Measurements from ENCODE around the gene THAP4.
"Not testable (repeated sequence)": the region's sequence is repeated elsewhere in the genome, so short reads cannot be mapped to it uniquely, and the experiment has no call there.

THAP4 gene

DNA sequence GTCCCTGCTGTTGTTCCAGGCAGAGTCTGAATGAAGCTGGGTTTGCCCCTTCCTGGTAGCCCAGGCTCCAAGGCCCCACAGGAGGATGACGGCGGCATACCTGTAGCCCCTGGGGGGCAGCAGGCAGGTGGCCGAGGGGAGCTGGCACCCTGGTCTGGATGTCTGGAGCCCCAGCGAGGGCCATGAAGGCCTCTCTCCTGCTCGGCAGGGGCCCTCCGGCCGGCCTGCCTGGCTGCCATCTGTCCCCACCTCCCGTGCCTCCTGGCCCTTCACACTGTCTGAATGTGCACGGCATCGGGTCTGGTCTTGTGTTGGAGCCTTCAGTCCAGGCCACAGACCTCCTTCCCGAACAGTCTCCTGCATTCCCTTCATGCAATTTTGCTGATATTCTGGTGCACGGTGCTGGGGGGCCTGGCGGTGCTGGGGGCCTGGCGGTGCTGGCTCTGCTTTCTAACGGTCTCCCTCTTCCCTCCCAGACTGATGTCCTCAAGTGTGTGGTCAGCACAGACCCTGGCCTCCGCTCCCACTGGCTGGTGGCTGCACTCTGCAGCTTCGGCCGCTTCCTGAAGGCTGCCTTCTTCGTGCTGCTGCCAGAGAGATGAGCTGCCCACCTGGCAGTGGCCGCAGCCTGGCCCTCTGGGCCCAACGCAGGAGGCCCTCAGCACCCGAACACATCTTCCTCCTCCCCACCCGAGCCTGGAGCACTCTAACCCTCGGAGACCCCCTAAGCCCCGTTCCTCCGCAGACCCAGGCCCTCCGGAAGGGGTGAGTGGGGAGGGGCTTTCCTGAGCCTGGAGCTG lies 64.9 kb downstream of the THAP4 start:
- Histone ChIP-seq H3K4me1 (ENCODE audit: control insufficient read depth, insufficient read depth, low read length) (no peaks in the 10 kb centered on the region), H3K9ac (ENCODE audit: low read depth, low read length) (no peak overlapping the region), H3K36me3 (ENCODE audit: insufficient read depth, low read length) (peaks cover 32% of the 10 kb centered on the region), H3K9me3 (replicated peaks; ENCODE audit: low read length) (no peaks in the 10 kb centered on the region), H3K4me2 (ENCODE audit: low read length) (no peak overlapping the region), H3K27me3 (ENCODE audit: control insufficient read depth, insufficient read depth, low read length) (no peaks in the 10 kb centered on the region), H3K4me3 (ENCODE audit: low read length) (no peak overlapping the region)

DNA sequence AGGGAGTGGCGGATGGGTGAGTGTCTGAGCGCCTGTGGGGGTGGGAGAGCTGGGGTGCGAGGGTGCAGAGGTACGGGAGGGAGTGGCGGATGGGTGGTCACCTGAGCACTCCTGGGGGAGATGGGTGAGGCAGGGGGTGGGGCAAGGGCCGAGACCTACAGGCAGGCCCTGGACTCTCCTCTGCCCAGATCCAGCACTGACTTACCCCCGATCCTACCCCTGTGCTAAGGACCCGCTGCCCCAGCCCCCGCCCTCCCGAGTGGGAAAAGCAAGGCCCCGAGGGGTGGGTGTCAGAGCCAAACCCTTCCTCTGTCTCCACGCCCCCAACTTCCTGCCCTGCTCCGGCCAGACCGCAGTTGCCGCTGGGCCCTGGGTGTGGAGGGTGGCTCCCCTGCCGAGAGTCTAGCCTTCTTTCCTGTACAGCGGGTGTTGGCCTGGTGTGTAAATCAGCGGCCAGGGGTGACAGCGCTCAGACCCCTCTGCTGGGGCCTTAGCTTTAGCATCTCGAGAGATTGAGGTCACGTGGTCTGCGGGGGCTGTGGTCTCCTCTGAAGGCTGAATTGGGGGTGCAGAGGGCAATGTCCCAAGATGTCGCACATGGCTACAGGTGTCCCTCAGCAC lies 65.9 kb downstream of the THAP4 start:
- Histone ChIP-seq H3K36me3 (ENCODE audit: insufficient read depth, low read length) (peaks cover 35% of the 10 kb centered on the region), H3K27me3 (ENCODE audit: control insufficient read depth, insufficient read depth, low read length) (no peaks in the 10 kb centered on the region), H3K4me3 (ENCODE audit: low read length) (no peak overlapping the region), H3K4me2 (ENCODE audit: low read length) (no peak overlapping the region), H3K9me3 (replicated peaks; ENCODE audit: low read length) (no peaks in the 10 kb centered on the region), H3K9ac (ENCODE audit: low read depth, low read length) (no peak overlapping the region), H3K4me1 (ENCODE audit: control insufficient read depth, insufficient read depth, low read length) (no peaks in the 10 kb centered on the region)

DNA sequence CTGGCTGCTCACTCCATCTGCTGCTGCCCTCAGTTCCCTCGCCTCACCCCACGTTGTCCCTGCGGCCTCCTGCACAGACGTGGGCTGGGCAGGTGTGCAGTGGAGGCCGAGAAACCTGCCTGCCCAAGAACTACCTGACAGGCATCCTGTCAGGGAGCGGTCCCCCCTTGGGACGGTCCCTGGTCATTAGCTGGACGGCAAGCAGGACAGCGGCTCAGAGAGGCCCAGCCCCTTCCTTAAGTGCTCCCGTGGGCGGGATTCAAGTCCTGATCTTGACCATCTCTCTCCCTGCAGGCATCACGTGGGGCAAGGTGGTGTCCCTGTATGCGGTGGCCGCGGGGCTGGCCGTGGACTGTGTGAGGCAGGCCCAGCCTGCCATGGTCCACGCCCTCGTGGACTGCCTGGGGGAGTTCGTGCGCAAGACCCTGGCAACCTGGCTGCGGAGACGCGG lies 67.1 kb downstream of the THAP4 start:
- Histone ChIP-seq H3K4me1 (ENCODE audit: control insufficient read depth, insufficient read depth, low read length) (peaks cover 1% of the 10 kb centered on the region), H3K4me2 (ENCODE audit: low read length) (no peak overlapping the region), H3K9me3 (replicated peaks; ENCODE audit: low read length) (no peaks in the 10 kb centered on the region), H3K36me3 (ENCODE audit: insufficient read depth, low read length) (peaks cover 35% of the 10 kb centered on the region), H3K4me3 (ENCODE audit: low read length) (no peak overlapping the region), H3K9ac (ENCODE audit: low read depth, low read length) (no peak overlapping the region), H3K27me3 (ENCODE audit: control insufficient read depth, insufficient read depth, low read length) (no peaks in the 10 kb centered on the region)

DNA sequence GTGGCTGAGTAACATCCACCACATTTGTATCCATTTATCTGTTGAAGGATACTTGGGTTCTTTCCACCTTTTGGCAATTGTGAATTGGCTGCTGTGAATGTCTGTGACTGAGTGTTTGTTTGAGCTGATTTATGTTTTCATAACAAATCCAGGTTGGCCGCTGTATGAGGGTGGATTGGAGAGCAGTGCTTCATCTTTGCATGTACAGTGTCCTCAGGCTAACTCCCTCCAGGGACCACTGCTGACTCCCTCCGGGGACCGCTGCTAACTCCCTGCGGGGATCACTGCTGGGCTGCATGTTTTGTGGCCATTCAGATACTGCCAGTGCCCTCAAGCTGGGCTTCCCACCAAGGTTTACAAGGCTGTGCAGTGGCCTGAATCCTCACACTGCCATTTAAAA lies 68.2 kb downstream of the THAP4 start:
- peaks cover 35% of the 10 kb centered on the region for H3K36me3 ChIP-seq (ENCODE audit: insufficient read depth, low read length)
- no peak overlapping the region for H3K4me2 ChIP-seq (ENCODE audit: low read length)
- H3K4me1 ChIP-seq (ENCODE audit: control insufficient read depth, insufficient read depth, low read length): peaks cover 13% of the 10 kb centered on the region
- no peak overlapping the region for H3K9ac ChIP-seq (ENCODE audit: low read depth, low read length)
- no peaks in the 10 kb centered on the region for H3K27me3 ChIP-seq (ENCODE audit: control insufficient read depth, insufficient read depth, low read length)
- no peak overlapping the region for H3K4me3 ChIP-seq (ENCODE audit: low read length)
- no peaks in the 10 kb centered on the region for H3K9me3 ChIP-seq (replicated peaks; ENCODE audit: low read length)

DNA sequence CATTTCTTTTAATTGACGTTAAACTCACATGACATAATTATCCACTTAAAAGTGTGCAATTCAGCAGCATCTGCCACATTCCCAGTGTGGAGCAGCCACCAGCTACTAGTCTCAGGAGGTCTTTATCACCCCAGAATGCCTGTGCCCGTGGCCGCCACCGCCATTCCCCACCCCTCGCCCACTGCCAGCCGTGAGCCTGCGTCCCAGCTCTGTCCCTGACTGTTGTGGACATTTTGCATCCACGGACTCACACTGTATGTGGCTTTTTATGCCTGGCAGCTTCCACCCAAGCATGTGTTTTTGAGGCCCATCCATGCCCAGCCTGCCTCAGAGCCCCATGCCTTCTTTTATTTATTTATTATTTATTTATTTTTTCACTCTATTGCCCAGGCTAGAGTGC lies 69.2 kb downstream of the THAP4 start:
- H3K4me1 ChIP-seq (ENCODE audit: control insufficient read depth, insufficient read depth, low read length): peaks cover 15% of the 10 kb centered on the region
- no peaks in the 10 kb centered on the region for H3K27me3 ChIP-seq (ENCODE audit: control insufficient read depth, insufficient read depth, low read length)
- no peaks in the 10 kb centered on the region for H3K9me3 ChIP-seq (replicated peaks; ENCODE audit: low read length)
- H3K4me2 ChIP-seq (ENCODE audit: low read length): no peak overlapping the region
- no peak overlapping the region for H3K9ac ChIP-seq (ENCODE audit: low read depth, low read length)
- H3K36me3 ChIP-seq (ENCODE audit: insufficient read depth, low read length): peaks cover 35% of the 10 kb centered on the region
- no peak overlapping the region for H3K4me3 ChIP-seq (ENCODE audit: low read length)

DNA sequence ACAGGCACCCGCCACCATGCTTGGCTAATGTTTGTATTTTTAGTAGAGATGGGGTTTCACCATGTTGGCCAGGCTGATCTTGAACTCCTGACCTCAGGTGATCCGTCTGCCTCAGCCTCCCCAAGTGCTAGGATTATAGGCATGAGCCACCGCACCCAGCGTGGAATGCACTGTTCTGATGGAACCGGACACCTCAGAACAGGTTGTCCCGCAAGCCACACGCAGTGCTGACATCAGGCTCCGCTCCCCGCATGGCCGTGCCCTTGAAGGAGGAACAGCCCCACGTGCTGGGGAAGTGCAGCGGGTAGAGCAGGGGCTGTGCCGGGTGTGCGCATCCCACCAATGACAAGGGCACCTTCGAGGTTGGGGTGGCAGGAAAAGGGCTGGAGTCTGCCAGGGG lies 69.7 kb downstream of the THAP4 start:
- H3K9ac ChIP-seq (ENCODE audit: low read depth, low read length); H3K27me3 ChIP-seq (ENCODE audit: control insufficient read depth, insufficient read depth, low read length); H3K9me3 ChIP-seq (replicated peaks; ENCODE audit: low read length); H3K4me2 ChIP-seq (ENCODE audit: low read length); H3K4me3 ChIP-seq (ENCODE audit: low read length): not testable (repeated sequence)
- H3K4me1 ChIP-seq (ENCODE audit: control insufficient read depth, insufficient read depth, low read length): peaks cover 18% of the 10 kb centered on the region
- peaks cover 31% of the 10 kb centered on the region for H3K36me3 ChIP-seq (ENCODE audit: insufficient read depth, low read length)

DNA sequence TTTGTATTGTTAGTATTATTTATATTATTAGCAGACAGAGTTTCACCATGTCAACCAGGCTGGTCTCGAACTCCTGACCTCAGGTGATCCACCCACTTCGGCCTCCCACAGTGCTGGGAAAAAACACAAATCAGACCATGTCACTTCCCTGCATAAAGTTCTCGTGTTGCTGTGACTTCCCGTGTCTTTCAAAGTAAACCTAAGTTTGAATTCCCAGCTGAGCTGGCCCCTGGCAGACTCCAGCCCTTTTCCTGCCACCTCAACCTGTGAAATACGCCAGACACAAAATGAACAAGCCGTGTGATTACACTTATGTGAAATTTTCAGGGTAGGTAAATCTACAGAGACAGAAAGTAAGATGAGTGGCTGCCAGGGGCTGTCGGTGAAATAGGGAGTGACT lies 70.5 kb downstream of the THAP4 start:
- no peaks in the 10 kb centered on the region for H3K27me3 ChIP-seq (ENCODE audit: control insufficient read depth, insufficient read depth, low read length)
- no peak overlapping the region for H3K9ac ChIP-seq (ENCODE audit: low read depth, low read length)
- H3K4me2 ChIP-seq (ENCODE audit: low read length): no peak overlapping the region
- no peak overlapping the region for H3K4me3 ChIP-seq (ENCODE audit: low read length)
- peaks cover 25% of the 10 kb centered on the region for H3K4me1 ChIP-seq (ENCODE audit: control insufficient read depth, insufficient read depth, low read length)
- H3K9me3 ChIP-seq (replicated peaks; ENCODE audit: low read length): no peaks in the 10 kb centered on the region
- peaks cover 24% of the 10 kb centered on the region for H3K36me3 ChIP-seq (ENCODE audit: insufficient read depth, low read length)

DNA sequence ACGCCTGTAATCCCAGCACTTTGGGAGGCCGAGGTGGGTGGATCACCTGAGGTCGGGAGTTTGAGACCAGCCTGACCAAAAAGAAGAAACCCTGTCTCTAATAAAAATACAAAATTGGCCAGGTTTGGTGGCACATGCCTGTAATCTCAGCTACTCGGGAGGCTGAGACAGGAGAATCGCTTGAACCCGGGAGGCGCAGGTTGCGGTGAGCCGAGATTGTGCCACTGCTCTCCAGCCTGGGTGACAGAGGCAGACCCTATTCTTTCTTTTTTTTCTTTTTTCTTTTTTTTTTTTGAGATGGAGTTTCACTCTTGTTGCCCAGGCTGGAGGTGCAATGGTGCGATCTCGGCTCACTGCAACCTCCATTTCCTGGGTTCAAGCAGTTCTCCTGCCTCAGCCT lies 70.9 kb downstream of the THAP4 start:
- not testable (repeated sequence) for H3K27me3 ChIP-seq (ENCODE audit: control insufficient read depth, insufficient read depth, low read length); H3K9ac ChIP-seq (ENCODE audit: low read depth, low read length); H3K4me2 ChIP-seq (ENCODE audit: low read length); H3K4me3 ChIP-seq (ENCODE audit: low read length); H3K9me3 ChIP-seq (replicated peaks; ENCODE audit: low read length)
- H3K36me3 ChIP-seq (ENCODE audit: insufficient read depth, low read length): peaks cover 20% of the 10 kb centered on the region
- H3K4me1 ChIP-seq (ENCODE audit: control insufficient read depth, insufficient read depth, low read length): peaks cover 28% of the 10 kb centered on the region

DNA sequence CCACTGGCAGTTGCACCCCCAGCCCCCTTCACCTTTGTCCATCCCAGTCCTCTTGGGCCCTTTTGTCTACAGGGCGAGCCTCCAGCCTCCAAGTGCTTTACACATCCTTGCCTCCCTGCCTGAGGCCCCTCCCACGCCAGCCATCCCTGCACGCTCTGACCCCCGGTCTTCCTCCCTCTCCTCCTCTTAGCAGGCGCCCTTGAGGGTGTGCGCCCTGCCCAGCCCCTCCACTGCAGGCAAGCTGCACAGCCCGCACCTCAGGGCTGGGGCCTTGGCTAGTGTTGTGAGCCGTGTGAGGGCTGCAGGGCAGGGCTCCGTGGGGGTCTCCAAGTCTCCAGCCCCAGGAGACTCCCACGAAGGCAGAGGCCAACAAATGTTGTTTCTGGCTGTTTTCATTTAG lies 71.5 kb downstream of the THAP4 start:
- H3K9ac ChIP-seq (ENCODE audit: low read depth, low read length): no peak overlapping the region
- H3K36me3 ChIP-seq (ENCODE audit: insufficient read depth, low read length): peaks cover 20% of the 10 kb centered on the region
- H3K4me1 ChIP-seq (ENCODE audit: control insufficient read depth, insufficient read depth, low read length): peaks cover 35% of the 10 kb centered on the region
- H3K4me3 ChIP-seq (ENCODE audit: low read length): no peak overlapping the region
- H3K27me3 ChIP-seq (ENCODE audit: control insufficient read depth, insufficient read depth, low read length): no peaks in the 10 kb centered on the region
- no peak overlapping the region for H3K4me2 ChIP-seq (ENCODE audit: low read length)
- H3K9me3 ChIP-seq (replicated peaks; ENCODE audit: low read length): no peaks in the 10 kb centered on the region

DNA sequence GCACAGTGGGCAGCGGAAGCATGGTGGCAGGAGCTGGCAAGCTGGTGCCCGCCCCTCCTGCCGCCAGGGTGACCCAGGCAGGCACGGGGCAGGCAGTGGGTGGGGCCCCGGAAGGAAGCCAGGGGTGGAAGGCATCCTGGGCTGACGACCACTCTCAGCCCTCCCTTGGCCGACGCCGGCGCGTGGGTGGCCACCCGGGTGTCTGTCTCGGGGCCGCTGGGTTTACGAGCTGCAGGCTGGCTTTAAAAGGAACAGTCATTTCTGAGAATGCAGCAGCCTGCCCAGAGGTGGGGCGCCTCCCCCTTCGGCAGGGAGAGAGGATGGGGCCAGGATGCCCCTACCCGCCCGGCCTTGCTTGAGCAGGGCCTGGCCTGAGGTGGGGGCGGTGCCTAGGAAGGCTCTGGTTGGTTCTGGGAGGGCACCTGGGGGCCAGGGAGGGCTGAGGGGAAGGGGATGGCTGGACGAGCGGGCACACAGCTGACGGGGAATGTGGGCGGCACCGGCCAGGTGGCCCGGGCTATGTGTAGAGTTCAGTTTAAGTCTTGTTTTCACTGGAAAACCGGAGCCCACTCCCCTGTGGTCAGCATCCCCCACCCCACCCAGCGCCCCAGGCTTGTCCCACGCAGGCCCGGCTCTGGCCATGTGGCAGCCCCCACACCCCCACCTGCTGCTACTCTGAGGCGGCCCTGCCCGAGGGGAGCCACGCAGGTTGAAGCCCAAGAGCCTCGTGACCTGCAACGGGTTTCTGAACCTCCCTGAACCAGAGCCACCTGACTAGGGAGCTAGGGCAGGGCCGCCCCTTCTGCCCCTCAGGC lies 72.2 kb downstream of the THAP4 start:
- Histone ChIP-seq H3K4me2 (ENCODE audit: low read length) (no peak overlapping the region), H3K9ac (ENCODE audit: low read depth, low read length) (no peak overlapping the region), H3K4me3 (ENCODE audit: low read length) (no peak overlapping the region), H3K9me3 (replicated peaks; ENCODE audit: low read length) (no peaks in the 10 kb centered on the region), H3K36me3 (ENCODE audit: insufficient read depth, low read length) (peaks cover 18% of the 10 kb centered on the region), H3K4me1 (ENCODE audit: control insufficient read depth, insufficient read depth, low read length) (peaks cover 41% of the 10 kb centered on the region), H3K27me3 (ENCODE audit: control insufficient read depth, insufficient read depth, low read length) (no peaks in the 10 kb centered on the region)

DNA sequence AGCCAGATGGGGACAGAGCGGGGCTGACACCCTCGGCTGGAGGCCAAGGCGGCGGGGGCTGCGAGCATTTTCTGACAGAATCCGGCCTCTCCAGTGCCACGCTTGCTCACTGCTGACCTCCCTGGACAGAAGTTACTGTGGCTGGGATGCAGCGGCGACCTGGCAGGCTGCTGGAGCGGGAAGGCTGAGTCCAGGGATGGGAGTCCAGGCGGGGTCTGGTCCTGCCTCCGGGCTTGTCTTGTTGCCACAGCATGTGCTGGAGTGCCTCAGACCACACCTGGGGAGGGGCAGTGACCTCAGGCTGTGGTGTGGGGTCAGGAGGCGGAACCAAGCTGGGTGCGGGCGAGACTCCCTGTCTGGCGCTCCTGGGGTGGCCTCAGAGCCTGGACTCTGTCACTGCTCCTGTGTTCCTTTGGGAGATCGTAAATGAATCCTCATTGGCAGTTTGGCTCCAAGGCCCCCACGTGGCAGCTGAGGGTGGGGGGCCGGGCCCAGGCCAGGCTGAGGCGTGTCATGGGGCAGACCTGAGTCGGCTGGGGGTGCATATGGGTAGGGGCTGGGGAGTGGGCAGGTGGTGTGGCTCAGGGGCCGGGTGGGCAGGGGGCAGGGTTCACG lies 72.9 kb downstream of the THAP4 start:
- Histone ChIP-seq H3K4me3 (ENCODE audit: low read length) (no peak overlapping the region), H3K4me2 (ENCODE audit: low read length) (no peak overlapping the region), H3K27me3 (ENCODE audit: control insufficient read depth, insufficient read depth, low read length) (no peaks in the 10 kb centered on the region), H3K9me3 (replicated peaks; ENCODE audit: low read length) (no peaks in the 10 kb centered on the region), H3K9ac (ENCODE audit: low read depth, low read length) (no peak overlapping the region), H3K36me3 (ENCODE audit: insufficient read depth, low read length) (peaks cover 18% of the 10 kb centered on the region), H3K4me1 (ENCODE audit: control insufficient read depth, insufficient read depth, low read length) (peaks cover 42% of the 10 kb centered on the region)
